Activated naive CD4-positive, alpha-beta T cell treated with anti-CD3 and anti-CD28 coated beads for 36 hours (primary cell): Measurements from ENCODE around the gene TM6SF1. TPM values are rescaled to one million over a fixed set of nuclear protein-coding genes. Genes with fewer than 3 reads are reported as not detected.
A peak's percentile ranks its signal among the peaks of the same experiment; 100 is the strongest.

Experiments used
- CTCF ChIA-PET: fragments of 350-600 bp; sonication (Branson Sonifier 250); formaldehyde crosslinking; loops from one replicate; lab custom pipeline; 2021; ENCODE audit warnings: antibody characterized with exemption; lab: Charles Lee
- DNase-seq: peaks from one replicate; pipeline ENCODE4 v3.0.0-alpha.2; 2020
- H3K27ac Mint-ChIP-seq: one replicate; pipeline ENCODE4 v1.8.0; 2021; ENCODE audit warnings: mild to moderate bottlenecking, mixed read lengths
- H3K27me3 Mint-ChIP-seq: one replicate; pipeline ENCODE4 v1.8.0; 2021; ENCODE audit warnings: low read depth, mixed read lengths
- H3K36me3 Mint-ChIP-seq: one replicate; pipeline ENCODE4 v1.8.0; 2021; ENCODE audit warnings: low read depth, mixed read lengths
- H3K4me1 Mint-ChIP-seq: one replicate; pipeline ENCODE4 v1.8.0; 2021; ENCODE audit warnings: low read depth, mixed read lengths
- H3K4me3 Mint-ChIP-seq: one replicate; pipeline ENCODE4 v1.8.0; 2021; ENCODE audit warnings: mild to moderate bottlenecking, moderate library complexity, mixed read lengths
- H3K9me3 Mint-ChIP-seq: one replicate; pipeline ENCODE4 v1.8.0; 2021; ENCODE audit warnings: mixed read lengths
- intact Hi-C: fragments of 100-400 bp; cut with micrococcal nuclease; formaldehyde crosslinking; loops from one replicate; pipeline ENCODE4 v1.15.1; 2023
- total RNA-seq, 2 experiments: library from RNA; stranded (reverse); gene quantifications; one replicate each; pipeline ENCODE4 v1.2.3, GENCODE V29; 2021

Gene TM6SF1
- 1 to 10 TPM; 1.7 to 3.4 TPM for total RNA-seq

DNA sequence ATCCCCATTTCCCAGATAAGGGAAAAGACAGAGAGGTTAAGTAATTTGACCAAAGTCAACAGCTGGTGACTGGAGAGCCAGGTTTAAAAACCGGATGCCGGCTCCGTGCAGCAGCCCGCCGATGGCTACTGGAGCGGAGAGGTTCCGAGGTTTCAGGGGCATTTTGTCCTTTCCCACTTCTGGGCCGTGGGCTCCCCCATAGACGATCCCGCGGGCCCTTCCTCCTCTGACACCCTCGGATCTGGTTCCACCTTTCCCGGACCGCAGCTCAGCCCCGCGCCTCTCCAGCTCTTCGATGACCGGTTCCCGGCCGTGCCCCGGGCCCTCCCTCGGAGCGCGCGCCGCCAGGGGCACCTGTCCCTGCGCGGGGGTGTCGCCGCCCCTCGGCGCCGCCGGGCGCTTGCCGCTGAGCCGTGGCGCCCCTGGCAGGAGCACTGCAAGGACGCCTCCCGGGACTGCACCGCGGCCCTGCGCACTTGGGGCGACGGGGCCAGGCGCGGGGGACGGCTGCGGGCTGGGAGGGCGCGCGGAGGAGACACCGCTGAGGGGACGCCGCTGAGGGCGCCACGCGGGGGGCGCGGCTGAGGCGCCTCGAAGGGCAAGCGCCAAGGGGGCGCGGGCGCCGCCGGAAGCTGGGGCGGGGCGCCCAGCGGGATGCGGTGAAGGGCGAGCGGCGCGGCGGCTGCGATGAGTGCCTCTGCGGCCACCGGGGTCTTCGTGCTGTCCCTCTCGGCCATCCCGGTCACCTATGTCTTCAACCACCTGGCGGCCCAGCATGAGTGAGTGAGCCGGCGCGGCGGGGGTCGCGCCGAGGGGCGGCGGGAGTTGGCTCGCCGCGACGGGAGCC is at the start of gene TM6SF1:
TSS of gene TM6SF1 (plus strand) at position 652 of the 847 bp plus-strand sequence. CDS start at position 688, 36 bp downstream.
- Mint-ChIP-seq H3K27ac (no peak within 1 kb of the TSS), H3K4me1 (peaks cover 16% of the 10 kb centered on the region), H3K36me3 (no peaks in the 10 kb centered on the region), H3K9me3 (no peaks in the 10 kb centered on the region), H3K27me3 (peaks cover 59% of the 10 kb centered on the region), H3K4me3 (peak within 1 kb of the TSS; percentile 81)
- intact Hi-C loops = loop anchor here (5.0 to 10.0 kb wide), 2 partner anchors 62 to 100 kb away; partner anchors contain the start of gene HDGFL3
- CTCF ChIA-PET = no interaction called here
- peak; percentile 13 for DNase-seq

DNA sequence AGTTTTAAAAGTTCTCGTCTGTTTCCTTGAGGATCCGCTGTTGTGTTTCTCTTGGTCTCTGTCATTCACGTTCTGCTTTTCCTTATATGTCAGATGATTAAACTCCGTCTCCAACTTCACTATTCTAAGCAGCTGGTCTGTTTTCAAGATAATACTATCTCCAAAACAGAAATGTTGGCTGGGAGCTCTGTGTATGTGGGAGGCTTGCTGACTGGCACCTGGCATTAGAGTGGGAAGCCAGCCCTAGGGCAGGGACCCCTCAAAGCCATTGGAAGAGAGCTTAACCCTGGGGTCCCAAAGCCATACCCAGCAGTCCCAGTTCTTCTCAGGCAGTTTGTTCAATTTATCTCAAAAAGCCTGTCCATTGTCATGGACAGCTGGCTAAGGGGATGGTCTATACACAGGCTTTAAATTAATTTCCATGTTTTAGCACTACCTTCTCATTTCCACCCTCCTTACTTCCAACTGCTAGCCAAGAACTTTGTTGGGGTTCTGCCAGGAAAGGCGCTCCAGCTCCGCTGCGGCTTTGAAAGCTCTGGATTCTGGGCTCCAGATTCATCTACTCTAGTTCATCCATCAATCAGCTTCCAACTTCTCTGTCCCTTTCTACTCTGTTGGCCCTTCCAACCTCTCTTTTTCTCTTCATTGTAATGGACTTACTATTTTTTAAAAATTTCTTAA is 49.6 kb upstream of the TM6SF1 start:
- no peak for DNase-seq
- no peak overlapping the region for H3K27ac Mint-ChIP-seq
- H3K4me3 Mint-ChIP-seq = no peak overlapping the region
- CTCF ChIA-PET = no interaction called here
- peaks cover 10% of the 10 kb centered on the region for H3K4me1 Mint-ChIP-seq
- H3K27me3 Mint-ChIP-seq = no peaks in the 10 kb centered on the region
- H3K36me3 Mint-ChIP-seq = peaks cover 14% of the 10 kb centered on the region
- intact Hi-C loops = no loop called here
- no peaks in the 10 kb centered on the region for H3K9me3 Mint-ChIP-seq

GRCh38 chr15:83061680-83062079 is 45.8 kb upstream of the TM6SF1 start:
- CTCF ChIA-PET = interaction anchor here (0.8 kb wide), 1 partner anchor 51 kb away, joined by 3 read pairs; no protein-coding TSS in a partner anchor
- no peak for DNase-seq
- Mint-ChIP-seq H3K4me3 (no peak overlapping the region), H3K4me1 (peaks cover 16% of the 10 kb centered on the region), H3K36me3 (peaks cover 10% of the 10 kb centered on the region), H3K27ac (no peak overlapping the region), H3K27me3 (no peaks in the 10 kb centered on the region), H3K9me3 (no peaks in the 10 kb centered on the region)
- intact Hi-C loops = no loop called here

GRCh38 chr15:83062768-83063180 is 44.7 kb upstream of the TM6SF1 start:
- no peak for DNase-seq
- intact Hi-C loops = no loop called here
- H3K27ac Mint-ChIP-seq = no peak overlapping the region
- peaks cover 20% of the 10 kb centered on the region for H3K4me1 Mint-ChIP-seq
- peaks cover 9% of the 10 kb centered on the region for H3K36me3 Mint-ChIP-seq
- CTCF ChIA-PET = interaction anchor here (0.7 to 0.9 kb wide), 2 partner anchors 52 to 87 kb away, joined by 3 read pairs; no protein-coding TSS in a partner anchor
- H3K27me3 Mint-ChIP-seq = no peaks in the 10 kb centered on the region
- H3K9me3 Mint-ChIP-seq = no peaks in the 10 kb centered on the region
- H3K4me3 Mint-ChIP-seq = no peak overlapping the region

GRCh38 chr15:83063551-83063950 is 43.9 kb upstream of the TM6SF1 start:
- Mint-ChIP-seq H3K36me3 (peaks cover 9% of the 10 kb centered on the region), H3K9me3 (no peaks in the 10 kb centered on the region), H3K4me1 (peaks cover 24% of the 10 kb centered on the region), H3K27ac (no peak overlapping the region), H3K27me3 (no peaks in the 10 kb centered on the region), H3K4me3 (no peak overlapping the region)
- intact Hi-C loops = no loop called here
- DNase-seq = no peak
- CTCF ChIA-PET = interaction anchor here (0.7 kb wide), 1 partner anchor 86 kb away, joined by 3 read pairs; no protein-coding TSS in a partner anchor

DNA sequence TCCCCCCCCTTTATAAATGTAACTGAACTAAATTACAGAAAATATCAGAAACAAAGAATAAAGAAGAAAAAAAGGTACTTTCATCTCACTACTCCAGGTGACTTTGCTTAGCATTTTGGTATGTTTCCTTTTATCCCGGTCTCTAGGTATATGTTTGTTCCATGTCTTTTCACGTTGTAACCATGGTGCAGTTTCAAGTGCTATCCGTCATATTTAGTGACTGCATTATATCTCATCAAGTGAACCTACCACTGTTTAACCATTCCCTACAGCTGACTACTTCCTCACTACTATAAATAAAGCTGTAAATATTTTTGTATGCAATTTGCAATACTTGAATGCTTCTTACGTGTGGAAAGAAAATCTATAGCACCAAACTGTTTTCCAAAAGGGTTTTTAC is 42.6 kb upstream of the TM6SF1 start:
- Mint-ChIP-seq H3K36me3 (peaks cover 9% of the 10 kb centered on the region), H3K4me1 (peaks cover 22% of the 10 kb centered on the region), H3K27me3 (no peaks in the 10 kb centered on the region), H3K27ac (no peak overlapping the region), H3K9me3 (peaks cover 2% of the 10 kb centered on the region), H3K4me3 (peak overlapping the region; percentile 84)
- no peak for DNase-seq
- CTCF ChIA-PET = interaction anchor here (0.7 kb wide), 1 partner anchor 54 kb away, joined by 4 read pairs; no protein-coding TSS in a partner anchor
- intact Hi-C loops = loop anchor here (5.0 kb wide), 2 partner anchors 97 to 313 kb away; no protein-coding TSS in a partner anchor

DNA sequence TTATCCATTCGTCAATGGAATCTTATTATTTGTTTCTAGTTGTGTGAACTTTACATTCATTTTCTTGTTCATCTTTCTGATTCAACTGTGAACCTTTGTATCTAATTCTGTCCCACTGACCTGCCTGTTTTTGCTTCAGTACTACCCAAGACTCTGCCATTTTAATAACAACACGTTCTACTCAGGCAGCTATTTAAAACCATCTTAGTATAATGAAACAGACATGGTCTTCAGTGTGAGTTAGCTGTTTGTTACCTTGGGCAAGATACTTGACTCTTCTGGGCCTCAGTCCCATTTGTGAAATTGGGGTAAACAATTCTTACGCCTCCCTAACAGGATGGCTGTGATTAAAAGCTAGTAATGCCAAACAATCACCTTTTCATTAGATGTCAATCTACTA is 42.0 kb upstream of the TM6SF1 start:
- H3K36me3 Mint-ChIP-seq = peaks cover 9% of the 10 kb centered on the region
- intact Hi-C loops = loop anchor here (5.0 kb wide), 2 partner anchors 97 to 313 kb away; no protein-coding TSS in a partner anchor
- peak overlapping the region; percentile 61 for H3K27ac Mint-ChIP-seq
- no peak for DNase-seq
- H3K4me3 Mint-ChIP-seq = peak overlapping the region; percentile 84
- no peaks in the 10 kb centered on the region for H3K27me3 Mint-ChIP-seq
- CTCF ChIA-PET = interaction anchor here (0.7 kb wide), 1 partner anchor 55 kb away, joined by 4 read pairs; no protein-coding TSS in a partner anchor
- peaks cover 22% of the 10 kb centered on the region for H3K4me1 Mint-ChIP-seq
- peaks cover 2% of the 10 kb centered on the region for H3K9me3 Mint-ChIP-seq

GRCh38 chr15:83066034-83066733 is 41.3 kb upstream of the TM6SF1 start:
- peak overlapping the region; percentile 84 for H3K4me3 Mint-ChIP-seq
- peaks cover 9% of the 10 kb centered on the region for H3K36me3 Mint-ChIP-seq
- H3K9me3 Mint-ChIP-seq = peaks cover 2% of the 10 kb centered on the region
- DNase-seq = no peak
- CTCF ChIA-PET = no interaction called here
- no peaks in the 10 kb centered on the region for H3K27me3 Mint-ChIP-seq
- peak overlapping the region; percentile 83 for H3K27ac Mint-ChIP-seq
- H3K4me1 Mint-ChIP-seq = peaks cover 22% of the 10 kb centered on the region
- intact Hi-C loops = loop anchor here (2.0 to 5.0 kb wide), 4 partner anchors 43 to 1019 kb away; partner anchors contain the start of gene MEX3B

GRCh38 chr15:83066734-83067637 is 40.5 kb upstream of the TM6SF1 start, which contains the start of gene BTBD1:
BTBD1 (minus strand) TSS chr15:83067252; CDS start chr15:83067151, 101 bp downstream.
- H3K27ac Mint-ChIP-seq = peak within 1 kb of the TSS; percentile 83
- H3K4me3 Mint-ChIP-seq = peak within 1 kb of the TSS; percentile 84
- CTCF ChIA-PET = no interaction called here
- peaks cover 9% of the 10 kb centered on the region for H3K36me3 Mint-ChIP-seq
- peaks cover 22% of the 10 kb centered on the region for H3K4me1 Mint-ChIP-seq
- intact Hi-C loops = loop anchor here (1.0 to 5.0 kb wide), 9 partner anchors 42 to 1020 kb away; partner anchors contain the start of genes C15orf40, MEX3B, RAMAC and RPS17
- peaks cover 2% of the 10 kb centered on the region for H3K9me3 Mint-ChIP-seq
- no peaks in the 10 kb centered on the region for H3K27me3 Mint-ChIP-seq
- DNase-seq = peak; percentile 92

DNA sequence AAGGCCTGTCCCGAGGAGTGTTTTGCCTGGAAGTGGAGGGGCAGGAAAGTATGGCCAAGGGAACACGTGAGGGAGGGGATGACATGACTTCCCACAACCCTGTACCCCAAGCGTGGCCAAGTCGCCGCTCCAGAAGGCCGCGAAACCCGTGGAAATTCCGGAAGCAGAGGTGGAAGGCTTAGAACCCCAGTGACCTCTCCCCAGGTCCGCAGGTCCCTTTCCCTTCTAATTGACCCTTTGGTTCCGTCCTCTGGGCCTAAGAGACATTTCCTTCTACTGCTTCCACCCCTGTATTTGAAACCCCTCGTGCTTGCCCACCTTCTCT is 39.8 kb upstream of the TM6SF1 start:
- Mint-ChIP-seq H3K36me3 (peaks cover 9% of the 10 kb centered on the region), H3K27ac (peak overlapping the region; percentile 27), H3K4me3 (peak overlapping the region; percentile 59), H3K4me1 (peaks cover 22% of the 10 kb centered on the region), H3K27me3 (no peaks in the 10 kb centered on the region), H3K9me3 (peaks cover 2% of the 10 kb centered on the region)
- CTCF ChIA-PET = no interaction called here
- no peak for DNase-seq
- intact Hi-C loops = loop anchor here (1.0 to 5.0 kb wide), 9 partner anchors 41 to 1021 kb away; partner anchors contain the start of genes C15orf40, MEX3B, RAMAC and RPS17

GRCh38 chr15:83068054-83068453 is 39.4 kb upstream of the TM6SF1 start:
- Mint-ChIP-seq H3K4me1 (peaks cover 22% of the 10 kb centered on the region), H3K27me3 (no peaks in the 10 kb centered on the region), H3K4me3 (peak overlapping the region; percentile 34), H3K36me3 (peaks cover 9% of the 10 kb centered on the region), H3K27ac (peak overlapping the region; percentile 27), H3K9me3 (peaks cover 2% of the 10 kb centered on the region)
- intact Hi-C loops = loop anchor here (5.0 kb wide), 2 partner anchors 94 to 316 kb away; no protein-coding TSS in a partner anchor
- CTCF ChIA-PET = no interaction called here
- DNase-seq = no peak
